Kidney epithelial cell (primary cell): Measurements from ENCODE around the gene BIRC7. TPM values are rescaled to one million over a fixed set of nuclear protein-coding genes. Genes with fewer than 3 reads are reported as not detected.

Source experiments
- DNase-seq: peaks from one replicate; pipeline ENCODE4 v3.0.0-alpha.2; 2010; ENCODE audit warnings: low read depth
- H3K27me3 ChIP-seq: 2 replicates; pipeline ENCODE4 v1.6.0; 2011; ENCODE audit warnings: low read length; ENCODE audit not compliant: control insufficient read depth, insufficient read depth
- H3K36me3 ChIP-seq: 2 replicates; pipeline ENCODE4 v1.5.1; 2011; ENCODE audit warnings: low read length; ENCODE audit not compliant: control insufficient read depth, insufficient read depth
- H3K4me3 ChIP-seq: 2 replicates; pipeline ENCODE4 v1.5.1; 2011; ENCODE audit warnings: low read depth, mild to moderate bottlenecking, control low read depth, low read length
- CTCF ChIP-seq: IDR thresholded peaks from 2 replicates; pipeline ENCODE4 v1.5.1; 2011; ENCODE audit warnings: mild to moderate bottlenecking, moderate library complexity, low read length, control low read depth, inconsistent platforms; ENCODE audit not compliant: insufficient read depth, poor library complexity, severe bottlenecking
- total RNA-seq: library from RNA; depleted of rRNA; stranded (reverse); fragments of >200 nt; gene quantifications from 2 replicates; pipeline ENCODE4 v1.2.3, GENCODE V29; 2015

Gene BIRC7
- total RNA-seq, 1 donor from 2014 or later, result 12.8 TPM

- no peak for DNase-seq
- TF ChIP-seq CTCF, result no peak
- Histone ChIP-seq H3K4me3 (no peak overlapping the region), H3K27me3 (peaks cover 4% of the 10 kb centered on the region), H3K36me3 (no peaks in the 10 kb centered on the region)
Observed at GRCh38 chr20:63288581-63289251, 53.0 kb downstream of the BIRC7 start.

DNA sequence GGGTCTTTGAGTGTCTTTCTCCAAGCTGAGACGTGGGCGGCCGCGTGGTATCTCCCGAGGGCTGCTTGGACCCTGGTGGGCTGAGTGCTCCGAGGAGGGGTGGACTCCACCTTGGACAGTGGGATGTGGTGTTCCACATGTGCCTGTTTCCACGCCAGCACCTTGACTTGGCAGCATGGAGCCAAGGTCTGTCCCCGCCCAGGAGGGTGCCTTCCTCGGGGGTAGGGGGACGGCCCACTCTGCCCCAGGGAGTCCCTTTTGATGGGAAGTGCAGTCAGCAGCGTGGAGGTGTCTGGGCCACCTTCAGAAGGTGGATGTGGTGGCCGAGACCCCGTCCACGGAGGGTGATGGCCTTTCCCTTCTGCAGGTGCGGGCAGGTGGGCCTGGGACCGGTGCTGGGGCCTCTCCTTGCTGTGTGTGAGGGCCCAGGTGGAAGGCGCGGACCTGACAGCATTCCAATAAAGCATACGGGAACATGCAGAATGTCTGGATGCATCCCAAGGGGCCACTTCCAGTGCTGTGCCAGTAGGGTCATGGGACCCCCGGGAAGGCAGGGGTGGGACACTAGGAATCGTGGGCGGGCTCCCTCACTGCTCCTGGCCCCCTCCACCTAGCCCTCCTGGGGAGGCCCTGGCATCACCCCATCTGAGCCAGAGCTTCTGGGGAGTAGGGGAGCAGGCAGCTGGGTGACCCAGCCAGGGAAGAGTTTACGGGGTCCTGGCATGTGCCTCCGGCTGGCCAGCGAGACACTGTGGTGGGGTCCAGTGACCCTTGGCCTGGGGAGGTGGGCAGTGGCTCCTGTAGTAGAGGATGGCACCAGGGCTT, 53.8 kb downstream of the BIRC7 start:
- no peak for DNase-seq
- TF ChIP-seq CTCF, result no peak
- Histone ChIP-seq H3K27me3 (peaks cover 10% of the 10 kb centered on the region), H3K4me3 (no peak overlapping the region), H3K36me3 (no peaks in the 10 kb centered on the region)

Other genes with a start within 250 kb of the BIRC7 start
- gene BHLHE23, start 228.9 kb upstream of the BIRC7 start, total RNA-seq, result not detected in 2 replicates
- 54.3 and 54.8 TPM in 2 replicates for gene YTHDF1, start 19.8 kb upstream of the BIRC7 start, total RNA-seq
- gene NKAIN4, start 18.6 kb downstream of the BIRC7 start, total RNA-seq, result 65.4 and 107 TPM in 2 replicates
- 109 and 121 TPM in 2 replicates for gene ARFGAP1, start 36.9 kb downstream of the BIRC7 start, total RNA-seq
- gene COL20A1, start 57.3 kb downstream of the BIRC7 start, total RNA-seq, result not detected in 2 replicates
- not detected in 2 replicates for gene CHRNA4, start 125.4 kb downstream of the BIRC7 start, total RNA-seq
- 0.04 and 0.21 TPM in 2 replicates for gene KCNQ2, start 236.8 kb downstream of the BIRC7 start, total RNA-seq